Anterior cingulate cortex (tissue), 58 donors: Measurements from ENCODE around the gene ZNF280B.
"Not testable (repeated sequence)": the region's sequence is repeated elsewhere in the genome, so short reads cannot be mapped to it uniquely, and the experiment has no call there.

Experiments used
- DNase-seq, 58 donors: peaks; one replicate each; lab custom pipeline; 2025; lab: John Stamatoyannopoulos, UW

The ZNF280B gene

DNA sequence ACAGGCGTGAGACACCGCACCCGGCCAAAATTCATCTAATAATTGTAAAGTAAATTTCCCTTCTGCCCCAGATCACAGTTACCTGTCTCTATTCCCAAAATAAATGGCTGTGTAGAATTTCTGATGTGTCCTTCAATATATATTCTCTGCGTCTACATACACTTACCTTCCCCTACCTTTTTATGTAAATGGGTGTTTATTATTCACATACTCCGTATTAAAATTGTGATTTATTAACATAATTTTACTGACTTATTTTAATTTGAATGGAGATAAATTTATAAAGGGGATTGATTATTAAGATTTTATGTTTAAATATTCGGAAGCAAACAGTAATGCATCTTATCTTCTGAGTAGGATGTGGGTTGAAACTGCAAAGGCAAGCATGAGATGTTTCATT, 28.0 kb upstream of the ZNF280B start:
- no peak for DNase-seq

GRCh38 chr22:22535662-22536061, 27.1 kb upstream of the ZNF280B start:
- no peak for DNase-seq

DNA sequence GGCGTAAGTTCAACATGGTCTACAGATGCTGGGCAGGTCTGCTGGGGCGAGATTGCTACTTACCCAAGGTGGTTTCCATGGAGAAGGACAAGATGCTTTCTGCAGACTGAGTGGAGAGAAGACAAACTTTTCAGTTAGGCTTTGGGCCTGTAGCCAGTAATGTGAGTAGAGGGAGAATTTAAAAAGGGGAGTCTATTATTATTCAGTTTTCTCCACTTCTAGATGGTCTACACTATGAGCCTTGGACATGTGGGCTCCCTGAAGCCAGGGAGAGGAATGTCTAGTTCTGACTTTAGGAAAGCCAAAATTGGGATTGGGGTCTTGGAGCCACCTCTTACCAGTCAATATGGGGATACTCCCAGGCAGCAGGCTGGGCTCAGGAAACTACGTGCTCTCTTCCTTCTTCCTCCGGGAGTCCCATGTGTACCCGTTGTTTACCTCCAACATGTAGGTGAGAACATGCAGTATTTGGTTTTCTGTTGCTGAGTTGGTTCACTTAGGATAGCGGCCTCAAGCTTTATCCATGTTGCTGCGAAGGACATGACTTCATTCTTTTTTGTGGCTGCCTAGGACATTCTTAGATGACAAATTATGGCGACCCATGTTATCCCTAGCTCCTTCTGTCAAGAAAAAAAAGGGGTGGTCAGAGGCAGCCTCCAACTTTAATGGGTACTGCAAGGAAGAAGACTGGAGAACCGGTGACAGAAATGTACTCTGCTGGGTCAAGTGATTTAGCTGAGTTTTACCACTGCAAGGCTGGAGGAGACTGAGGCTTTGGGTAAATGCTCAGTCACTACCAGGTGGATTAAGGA, 26.3 kb upstream of the ZNF280B start:
- no peak for DNase-seq

- DNase-seq = no peak
Measured at GRCh38 chr22:22533863-22534262, 25.3 kb upstream of the ZNF280B start.

DNA sequence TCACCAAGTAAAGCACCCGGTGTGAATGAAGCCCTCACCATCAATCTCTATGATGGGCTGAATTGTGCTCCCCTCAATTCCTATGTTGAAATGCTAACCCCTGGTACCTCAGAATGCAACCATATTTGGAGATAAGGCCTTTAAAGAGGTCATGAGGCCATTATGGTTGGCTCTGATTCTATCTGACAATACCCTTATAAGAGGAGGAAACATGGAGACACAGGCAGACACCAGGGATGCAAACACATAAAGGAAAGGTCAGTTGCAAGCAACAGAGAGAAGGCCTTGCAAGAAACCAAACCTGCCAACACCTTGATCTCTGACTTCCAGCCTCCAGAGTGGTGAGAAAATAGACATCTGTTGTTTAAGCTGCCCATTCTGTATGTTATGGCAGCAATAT, 24.9 kb upstream of the ZNF280B start:
- DNase-seq = no peak

DNA sequence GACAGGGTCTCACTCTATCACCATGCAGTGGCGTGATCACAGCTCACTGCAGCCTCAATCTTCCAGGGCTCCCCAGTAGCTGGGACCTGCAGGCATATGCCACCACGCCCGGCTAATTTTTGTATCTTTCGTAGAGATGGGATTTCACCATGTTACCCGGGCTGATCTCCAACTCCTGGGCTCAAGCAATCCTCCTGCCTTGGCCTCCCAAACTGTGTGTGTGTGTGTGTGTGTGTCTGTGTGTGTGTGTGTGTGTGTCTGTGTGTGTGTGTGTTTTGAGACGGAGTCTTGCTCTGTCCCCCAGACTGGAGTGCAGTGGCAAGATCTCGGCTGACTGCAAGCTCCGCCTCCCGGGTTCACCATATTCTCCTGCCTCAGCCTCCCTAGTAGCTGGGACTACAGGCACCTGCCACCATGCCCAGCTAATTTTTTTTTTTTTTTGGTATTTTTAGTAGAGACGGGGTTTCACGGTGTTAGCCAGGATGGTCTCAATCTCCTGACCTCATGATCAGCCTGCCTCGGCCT, 24.1 kb upstream of the ZNF280B start:
- not testable (repeated sequence) for DNase-seq

- DNase-seq = no peak
Measured at GRCh38 chr22:22531770-22532546, 23.4 kb upstream of the ZNF280B start.

DNA sequence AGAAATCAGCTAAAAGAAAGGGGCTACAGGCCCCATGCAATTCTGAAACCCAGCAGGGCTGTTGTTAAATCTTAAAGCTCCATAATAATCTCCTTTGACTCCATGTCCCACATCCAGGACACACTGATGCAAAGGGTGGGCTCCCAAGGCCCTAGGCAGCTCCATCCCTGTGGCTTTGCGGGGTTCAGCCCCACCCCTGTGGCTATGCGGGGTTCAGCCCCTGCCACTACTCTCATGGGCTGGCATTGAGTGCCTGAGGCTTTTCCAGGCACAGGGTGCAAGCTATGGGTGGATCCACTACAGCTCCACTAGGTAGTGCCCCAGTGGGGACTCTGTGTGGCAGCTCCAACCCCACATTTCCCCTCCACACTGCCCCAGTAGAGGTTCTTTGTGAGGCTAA, 20.2 kb upstream of the ZNF280B start:
- DNase-seq = no peak

GRCh38 chr22:22527312-22527711, 18.8 kb upstream of the ZNF280B start:
- no peak for DNase-seq

GRCh38 chr22:22526125-22526912, 17.8 kb upstream of the ZNF280B start:
- no peak for DNase-seq

DNA sequence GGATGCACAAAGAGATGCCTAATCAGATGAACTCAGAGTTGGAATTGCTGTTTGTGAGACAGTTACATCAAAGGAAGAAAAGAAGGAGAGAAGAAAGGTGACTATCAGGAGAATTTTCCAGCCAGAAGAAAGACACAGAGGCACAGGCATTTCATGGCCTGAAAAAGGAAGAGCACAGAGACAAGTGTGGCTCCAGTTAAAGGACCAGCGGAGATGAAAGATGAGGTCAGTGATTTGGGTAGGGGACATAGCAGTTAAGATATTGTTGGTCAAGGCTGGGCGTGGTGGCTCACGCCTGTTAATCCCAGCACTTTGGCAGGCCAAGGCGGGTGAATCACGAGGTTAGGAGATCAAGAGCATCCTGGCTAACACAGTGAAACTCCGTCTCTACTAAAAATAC, 15.0 kb upstream of the ZNF280B start:
- no peak for DNase-seq

DNA sequence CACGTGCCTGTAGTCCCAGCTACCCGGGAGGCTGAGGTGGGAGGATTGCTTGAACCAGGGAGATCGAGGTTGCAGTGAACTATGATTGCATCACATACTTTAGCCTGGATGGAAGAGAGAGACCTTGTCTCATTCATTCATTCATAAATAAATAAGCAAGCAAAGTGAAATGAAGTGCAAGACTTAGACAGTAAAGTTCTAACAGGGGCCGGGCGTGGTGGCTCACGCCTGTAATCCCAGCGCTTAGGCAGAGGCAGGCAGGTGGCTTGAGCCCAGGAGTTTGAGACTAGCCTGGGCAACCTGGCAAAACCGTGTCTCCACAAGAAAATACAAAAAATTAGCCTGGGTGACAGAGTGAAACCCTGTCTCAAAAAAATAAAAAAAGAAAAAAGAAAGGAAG, 13.1 kb upstream of the ZNF280B start:
- no peak for DNase-seq

DNA sequence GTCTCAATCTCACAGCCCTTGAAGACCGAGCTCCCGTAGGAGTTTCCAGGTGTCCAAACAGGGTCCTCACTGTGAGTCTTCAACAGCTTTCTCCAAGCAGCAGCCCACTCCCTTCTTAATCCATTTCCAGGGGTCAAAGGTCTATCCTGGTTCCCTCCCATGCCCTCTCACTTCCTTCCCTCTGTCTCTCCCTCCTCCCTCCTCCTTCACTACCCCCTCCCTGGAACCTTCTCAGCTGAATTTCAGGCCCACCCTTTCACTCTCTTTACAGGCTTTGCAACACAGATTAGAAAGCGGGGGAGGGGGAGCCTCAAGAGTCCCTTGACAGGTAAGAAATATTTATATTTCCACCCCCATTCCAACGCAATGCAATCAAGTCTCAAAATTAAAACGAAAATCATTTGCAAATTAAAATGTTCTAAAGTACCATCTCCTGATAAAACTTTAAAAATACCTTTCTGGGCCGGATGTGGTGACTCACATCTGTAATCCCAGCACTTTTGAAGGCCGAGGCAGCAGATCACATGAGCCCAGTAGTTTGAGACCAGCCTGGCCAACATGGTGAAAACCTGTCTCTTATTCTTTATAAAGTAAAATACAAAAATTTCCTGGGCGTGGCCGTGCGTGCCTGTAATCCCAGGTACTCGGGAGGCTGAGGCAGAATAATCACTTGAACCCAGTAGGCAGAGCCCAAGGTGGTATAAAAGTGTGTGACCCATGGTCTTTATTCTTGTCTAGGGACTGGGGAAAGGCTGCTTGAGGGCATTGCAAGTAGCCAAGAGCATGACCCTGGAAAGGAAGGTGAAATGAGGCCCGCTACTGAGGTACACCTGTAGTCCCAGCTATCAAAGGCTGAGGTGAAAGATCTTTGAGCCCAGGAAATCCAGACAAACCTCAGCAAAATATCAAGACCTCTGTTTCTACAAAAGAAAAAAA, 12.4 kb upstream of the ZNF280B start:
- no peak for DNase-seq

DNA sequence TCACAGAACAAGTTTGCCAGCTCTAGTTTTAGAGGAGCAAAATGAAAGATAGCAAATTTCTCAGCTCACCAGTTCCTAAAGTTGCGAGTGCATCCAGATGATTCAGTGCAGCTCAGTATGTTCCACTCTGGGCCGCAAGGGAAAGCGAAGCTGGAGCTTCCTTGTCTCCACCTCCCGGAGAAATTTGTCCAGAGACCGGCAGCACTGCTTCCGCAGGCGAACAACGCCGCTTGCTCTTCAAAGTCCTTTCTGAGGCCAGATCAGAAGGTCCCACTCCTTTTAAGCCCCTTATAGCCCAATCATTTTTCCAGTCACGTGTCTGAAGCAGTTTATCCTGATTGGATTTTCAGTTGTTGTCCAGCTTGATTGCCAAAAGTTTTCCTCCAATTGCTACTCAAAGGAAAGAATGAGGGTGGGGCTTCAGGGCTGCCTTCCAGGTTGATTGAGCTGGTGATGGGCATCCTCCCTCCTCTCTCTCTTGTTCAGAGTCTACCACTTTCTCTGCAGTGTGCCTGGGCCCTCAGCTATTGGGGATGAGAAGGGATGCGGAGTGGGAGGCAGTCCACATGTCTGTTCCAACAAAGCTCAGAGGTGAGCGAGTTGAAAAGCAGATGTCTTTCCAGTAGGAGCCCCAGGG, 11.6 kb upstream of the ZNF280B start, which contains the start of gene ZNF280A:
ZNF280A (minus strand) TSS at position 251 of the 637 bp plus-strand sequence. CDS start 4,640 bp downstream, outside the sequence.
- DNase-seq = peak in 1 of 58 donors; percentile 1

GRCh38 chr22:22519591-22519990, 11.0 kb upstream of the ZNF280B start:
- no peak for DNase-seq

GRCh38 chr22:22516992-22517391, 8.4 kb upstream of the ZNF280B start:
- no peak for DNase-seq

DNA sequence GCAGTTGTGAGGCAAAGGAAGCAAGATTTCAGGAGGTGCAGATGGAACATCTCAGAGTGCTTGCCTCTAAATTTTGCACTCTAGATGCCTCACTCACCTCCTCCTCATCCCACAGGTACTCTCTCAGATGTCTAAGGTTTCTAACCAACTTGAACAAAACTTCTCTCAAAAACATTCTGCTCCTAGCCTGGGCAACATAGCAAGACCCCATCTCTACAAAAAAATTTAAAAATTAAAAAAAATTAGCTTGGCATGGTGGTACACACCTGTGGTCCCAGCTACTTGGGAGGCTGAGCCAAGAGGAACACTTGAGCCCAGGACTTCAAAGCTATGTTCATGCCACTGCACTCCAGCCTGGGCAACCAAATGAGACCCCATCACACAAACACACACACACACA, 7.3 kb upstream of the ZNF280B start:
- no peak for DNase-seq

DNA sequence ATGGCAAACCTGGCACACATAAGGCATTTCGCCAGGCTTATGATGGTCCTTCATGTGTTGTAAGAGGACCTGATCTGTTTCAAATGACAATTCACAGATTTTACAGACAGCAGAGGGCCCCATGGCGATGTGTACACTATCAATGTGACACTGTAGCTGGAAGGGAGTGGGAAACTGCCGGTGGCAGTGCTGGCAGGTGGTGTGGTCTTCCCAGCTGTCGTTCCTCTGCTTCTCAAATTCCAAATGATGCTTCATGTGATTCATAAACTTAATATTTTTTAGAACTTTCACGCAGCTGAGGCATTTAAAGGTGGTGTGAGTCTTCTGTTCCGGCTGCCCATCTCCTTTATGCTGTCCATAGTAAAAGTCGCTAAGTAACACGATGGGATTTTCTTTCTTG, 5.9 kb upstream of the ZNF280B start:
- not testable (repeated sequence) for DNase-seq

DNA sequence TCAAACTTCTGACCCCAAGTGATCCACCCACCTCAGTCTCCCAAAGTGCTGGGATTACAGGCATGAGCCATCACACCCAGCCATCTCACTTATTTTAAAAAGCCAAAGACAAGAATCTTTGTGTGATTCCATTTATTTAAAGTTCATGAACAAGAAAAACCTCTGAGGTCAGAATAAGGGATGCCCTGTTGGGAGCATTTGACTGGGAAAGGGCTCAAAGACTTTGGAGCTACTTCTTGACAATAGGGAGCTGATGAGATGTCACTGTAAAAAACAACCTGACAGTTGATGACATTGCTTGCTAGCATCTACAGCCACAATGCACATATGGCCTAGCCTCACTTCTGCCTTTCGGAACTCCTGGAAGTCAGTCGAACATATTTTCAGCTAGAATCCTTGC, 5.1 kb upstream of the ZNF280B start:
- no peak for DNase-seq
